Bronchial epithelial cell (primary cell): ENCODE measurements around the gene CENPU. TPM values are rescaled to one million over a fixed set of nuclear protein-coding genes. Genes with fewer than 3 reads are reported as not detected.

Experiments
- DNase-seq: peaks from one replicate; pipeline ENCODE4 v3.0.0-alpha.2; 2010; ENCODE audit warnings: low read depth
- FAIRE-seq: peaks from 2 replicates; lab custom pipeline; 2011; peaks lifted over from hg19 to GRCh38; lab: Jason Lieb, UNC
- H3K27me3 ChIP-seq: 2 replicates; pipeline ENCODE4 v1.5.1; 2011; ENCODE audit warnings: low read length; ENCODE audit not compliant: control insufficient read depth, insufficient read depth
- H3K36me3 ChIP-seq: 2 replicates; pipeline ENCODE4 v1.5.1; 2011; ENCODE audit warnings: low read length; ENCODE audit not compliant: control insufficient read depth, insufficient read depth
- H3K4me3 ChIP-seq: 2 replicates; pipeline ENCODE4 v1.5.1; 2011; ENCODE audit warnings: mild to moderate bottlenecking, low read depth, low read length, control low read depth
- total RNA-seq: library from RNA; depleted of rRNA; stranded (reverse); fragments of >200 nt; gene quantifications from 2 replicates; pipeline ENCODE4 v1.2.1, GENCODE V29; 2014
- TF ChIP-seq, protein P1 (sequence below): IDR thresholded peaks from 2 replicates; pipeline ENCODE4 v1.5.1; 2011; ENCODE audit warnings: mild to moderate bottlenecking, moderate library complexity, low read length, control low read depth, inconsistent platforms; ENCODE audit not compliant: insufficient read depth, severe bottlenecking

CENPU gene
- total RNA-seq, 1 donor from 2014 or later: 2.1 TPM

- Histone ChIP-seq H3K36me3 (peaks cover 9% of the 10 kb centered on the region), H3K4me3 (no peak overlapping the region), H3K27me3 (no peaks in the 10 kb centered on the region)
- TF ChIP-seq, protein P1, sequence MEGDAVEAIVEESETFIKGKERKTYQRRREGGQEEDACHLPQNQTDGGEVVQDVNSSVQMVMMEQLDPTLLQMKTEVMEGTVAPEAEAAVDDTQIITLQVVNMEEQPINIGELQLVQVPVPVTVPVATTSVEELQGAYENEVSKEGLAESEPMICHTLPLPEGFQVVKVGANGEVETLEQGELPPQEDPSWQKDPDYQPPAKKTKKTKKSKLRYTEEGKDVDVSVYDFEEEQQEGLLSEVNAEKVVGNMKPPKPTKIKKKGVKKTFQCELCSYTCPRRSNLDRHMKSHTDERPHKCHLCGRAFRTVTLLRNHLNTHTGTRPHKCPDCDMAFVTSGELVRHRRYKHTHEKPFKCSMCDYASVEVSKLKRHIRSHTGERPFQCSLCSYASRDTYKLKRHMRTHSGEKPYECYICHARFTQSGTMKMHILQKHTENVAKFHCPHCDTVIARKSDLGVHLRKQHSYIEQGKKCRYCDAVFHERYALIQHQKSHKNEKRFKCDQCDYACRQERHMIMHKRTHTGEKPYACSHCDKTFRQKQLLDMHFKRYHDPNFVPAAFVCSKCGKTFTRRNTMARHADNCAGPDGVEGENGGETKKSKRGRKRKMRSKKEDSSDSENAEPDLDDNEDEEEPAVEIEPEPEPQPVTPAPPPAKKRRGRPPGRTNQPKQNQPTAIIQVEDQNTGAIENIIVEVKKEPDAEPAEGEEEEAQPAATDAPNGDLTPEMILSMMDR: no peak
- FAIRE-seq (no peak), DNase-seq (no peak)
These were observed 23.9 kb upstream of the CENPU start for GRCh38 chr4:184757810-184758209.

DNA sequence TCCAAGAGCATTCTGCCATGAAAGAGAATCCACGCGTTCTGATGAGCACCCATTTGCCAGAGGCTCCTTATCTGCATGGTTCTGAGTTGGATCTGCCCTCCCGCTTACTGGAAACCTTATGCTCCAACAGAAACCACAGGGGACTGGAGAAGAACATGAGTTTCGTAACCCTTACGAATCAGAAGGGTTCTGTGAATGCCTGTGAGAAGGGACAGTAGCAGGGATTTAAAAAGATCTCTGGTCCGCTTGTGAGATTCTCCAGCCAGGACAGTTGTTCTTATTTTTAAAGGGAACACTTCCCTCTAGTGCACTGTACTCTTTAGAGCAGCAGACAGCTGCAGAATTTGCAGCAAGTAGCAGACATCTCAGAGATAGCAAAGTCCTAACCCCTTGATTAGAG, 22.5 kb upstream of the CENPU start:
- no peaks in the 10 kb centered on the region for H3K27me3 ChIP-seq
- H3K36me3 ChIP-seq: peaks cover 6% of the 10 kb centered on the region
- H3K4me3 ChIP-seq: no peak overlapping the region
- FAIRE-seq (no peak), DNase-seq (no peak)
- TF ChIP-seq, protein P1: no peak

DNA sequence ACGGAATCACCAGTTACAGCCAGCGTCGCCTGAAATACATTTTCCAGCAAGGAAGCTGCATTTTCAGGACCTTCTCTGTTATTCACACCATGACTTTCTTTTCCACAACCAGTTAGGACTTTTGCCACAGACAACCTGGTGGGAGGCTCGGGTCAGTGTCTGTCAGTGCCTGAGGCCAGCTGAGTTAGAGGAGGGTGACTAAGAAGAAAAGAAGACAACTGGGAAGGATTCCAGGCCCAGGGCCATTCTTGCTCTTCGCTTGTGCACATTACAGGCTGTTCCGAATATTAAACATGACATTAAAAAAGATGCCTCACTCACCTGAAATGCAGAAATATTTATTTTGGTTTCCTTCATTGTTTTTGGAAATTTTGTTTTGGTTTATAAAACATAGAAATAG, 21.4 kb upstream of the CENPU start:
- TF ChIP-seq, protein P1: no peak
- H3K27me3 ChIP-seq: no peaks in the 10 kb centered on the region
- H3K4me3 ChIP-seq: no peak overlapping the region
- H3K36me3 ChIP-seq: peaks cover under 1% of the 10 kb centered on the region
- DNase-seq (peak; percentile 70), FAIRE-seq (no peak)

- FAIRE-seq (no peak), DNase-seq (no peak)
- H3K36me3 ChIP-seq: no peaks in the 10 kb centered on the region
- TF ChIP-seq, protein P1: no peak
- H3K4me3 ChIP-seq: no peak overlapping the region
- no peaks in the 10 kb centered on the region for H3K27me3 ChIP-seq
These were observed 18.8 kb upstream of the CENPU start for GRCh38 chr4:184752496-184753275.

DNA sequence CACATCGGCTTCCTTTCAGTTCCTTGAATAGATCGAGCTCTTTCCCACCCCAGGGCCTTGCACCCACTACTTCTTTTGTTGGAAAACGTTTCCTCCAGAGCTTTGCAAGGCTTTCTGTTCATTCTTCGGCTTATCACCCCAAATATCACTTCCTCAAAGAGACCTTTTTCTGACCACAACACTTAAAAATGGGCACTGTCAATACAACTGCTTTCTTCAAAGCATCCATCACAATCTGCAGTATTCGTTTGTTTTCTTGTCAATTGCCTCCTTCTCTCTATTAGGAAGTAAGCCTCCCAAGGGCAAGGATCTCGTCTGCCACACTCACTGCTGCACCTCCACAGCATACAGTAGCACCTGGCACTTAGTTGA, 17.7 kb upstream of the CENPU start:
- TF ChIP-seq, protein P1: no peak
- Histone ChIP-seq H3K27me3 (no peaks in the 10 kb centered on the region), H3K4me3 (no peak overlapping the region), H3K36me3 (no peaks in the 10 kb centered on the region)
- FAIRE-seq: no peak
- no peak for DNase-seq

GRCh38 chr4:184750926-184751584, 17.2 kb upstream of the CENPU start:
- FAIRE-seq (peak; percentile 60), DNase-seq (no peak)
- no peaks in the 10 kb centered on the region for H3K27me3 ChIP-seq
- H3K36me3 ChIP-seq: no peaks in the 10 kb centered on the region
- TF ChIP-seq, protein P1: no peak
- no peak overlapping the region for H3K4me3 ChIP-seq
